NCI-H2171 treated with DMSO at 0.1 percent for 48 hours (cell line): ENCODE measurements around the gene CBLIF.
"Not testable (repeated sequence)": the region's sequence is repeated elsewhere in the genome, so short reads cannot be mapped to it uniquely, and the experiment has no call there.

Experiments used
- DNase-seq: peaks from one replicate; lab custom pipeline; 2025; lab: John Stamatoyannopoulos, UW

CBLIF gene

GRCh38 chr11:59847626-59848025 is 2.3 kb upstream of the CBLIF start:
- no peak for DNase-seq

GRCh38 chr11:59846556-59846955 is 1.3 kb upstream of the CBLIF start:
- no peak for DNase-seq

- DNase-seq: no peak
Observed at GRCh38 chr11:59842316-59842715, 3.0 kb downstream of the CBLIF start.

GRCh38 chr11:59841514-59841913 is 3.8 kb downstream of the CBLIF start:
- DNase-seq: no peak

- DNase-seq: no peak
Observed at GRCh38 chr11:59839615-59840014, 5.7 kb downstream of the CBLIF start.

GRCh38 chr11:59833602-59834001 is 11.7 kb downstream of the CBLIF start:
- no peak for DNase-seq

GRCh38 chr11:59829358-59829757 is 15.9 kb downstream of the CBLIF start:
- no peak for DNase-seq

GRCh38 chr11:59822989-59823566 is 22.2 kb downstream of the CBLIF start:
- DNase-seq: peak; percentile 24

- DNase-seq: no peak
Observed at GRCh38 chr11:59818572-59818971, 26.7 kb downstream of the CBLIF start.

GRCh38 chr11:59816434-59816833 is 28.9 kb downstream of the CBLIF start:
- not testable (repeated sequence) for DNase-seq

GRCh38 chr11:59815754-59816153 is 29.5 kb downstream of the CBLIF start:
- no peak for DNase-seq

GRCh38 chr11:59814021-59814420 is 31.3 kb downstream of the CBLIF start:
- no peak for DNase-seq

- no peak for DNase-seq
Observed at GRCh38 chr11:59813364-59813763, 31.9 kb downstream of the CBLIF start.

GRCh38 chr11:59812220-59812619 is 33.1 kb downstream of the CBLIF start:
- no peak for DNase-seq

- DNase-seq: no peak
Observed at GRCh38 chr11:59810911-59811259, 34.4 kb downstream of the CBLIF start.

- peak; percentile 91 for DNase-seq
Observed at GRCh38 chr11:59810189-59810910, 34.9 kb downstream of the CBLIF start, which contains the start of gene MRPL16. TSS of gene MRPL16 (minus strand) at chr11:59810778. CDS start at chr11:59810658, 120 bp downstream.

GRCh38 chr11:59807047-59807610 is 38.2 kb downstream of the CBLIF start:
- no peak for DNase-seq

GRCh38 chr11:59804061-59804460 is 41.2 kb downstream of the CBLIF start:
- DNase-seq: no peak

- DNase-seq: peak; percentile 58
Observed at GRCh38 chr11:59802639-59803176, 42.6 kb downstream of the CBLIF start.

- peak; percentile 58 for DNase-seq
Observed at GRCh38 chr11:59801981-59802638, 43.2 kb downstream of the CBLIF start.

GRCh38 chr11:59801160-59801706 is 44.1 kb downstream of the CBLIF start:
- DNase-seq: no peak

- no peak for DNase-seq
Observed at GRCh38 chr11:59800390-59801025, 44.8 kb downstream of the CBLIF start.
